GM18861 (cell line): Measurements from ENCODE around the gene ZFR.

ENCODE experiments used
- ATAC-seq: cut with Tn5 transposase; IDR thresholded peaks from one replicate; pipeline ENCODE4 v1.9.1; 2021; ENCODE audit not compliant: unreplicated experiment

Gene ZFR

DNA sequence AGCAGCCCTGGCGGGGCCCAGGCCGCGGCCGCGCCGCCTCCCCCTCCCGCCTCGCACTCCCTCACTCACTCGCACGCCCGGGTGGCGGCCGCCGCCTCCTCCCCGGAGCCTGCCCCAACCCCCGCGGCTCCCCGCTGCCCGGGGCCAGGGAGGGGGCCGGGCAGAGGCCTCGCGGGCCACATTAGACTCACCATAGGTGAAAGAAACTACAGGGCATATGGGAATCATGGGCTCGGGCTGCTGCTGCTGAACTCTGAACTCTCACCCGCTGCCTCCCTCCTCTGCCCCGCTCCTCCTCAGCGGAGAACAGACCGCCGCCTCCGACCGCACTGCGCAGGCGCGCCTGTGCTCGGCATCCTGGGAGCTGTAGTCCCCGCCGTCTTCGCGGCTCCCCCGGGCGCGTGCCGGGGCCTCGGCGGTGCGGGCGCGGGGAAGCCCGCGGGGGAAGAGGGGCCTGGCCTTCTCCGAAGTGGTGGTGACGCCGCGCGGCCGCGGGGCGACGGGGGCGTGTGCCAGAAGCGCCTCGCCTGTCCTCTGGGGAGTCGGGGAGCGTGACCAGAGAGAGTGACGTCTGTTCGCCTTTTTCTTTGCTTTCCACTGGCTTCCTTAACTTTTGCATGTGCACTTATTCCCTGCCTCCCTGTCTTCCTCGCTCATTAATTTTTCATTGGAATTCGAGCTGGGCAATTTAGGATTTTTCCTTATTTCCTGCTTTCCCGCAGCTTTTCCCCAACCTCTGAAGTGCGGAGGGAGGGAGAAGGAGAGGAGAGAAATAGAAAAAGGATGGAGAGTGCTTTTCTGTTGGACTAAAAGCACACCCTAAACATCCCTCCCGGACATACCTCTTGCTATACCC, at the start of gene ZFR:
TSS of gene ZFR (minus strand) at position 310 of the 856 bp plus-strand sequence. CDS start at position 228, 82 bp downstream.
- peak; percentile 66 for ATAC-seq

DNA sequence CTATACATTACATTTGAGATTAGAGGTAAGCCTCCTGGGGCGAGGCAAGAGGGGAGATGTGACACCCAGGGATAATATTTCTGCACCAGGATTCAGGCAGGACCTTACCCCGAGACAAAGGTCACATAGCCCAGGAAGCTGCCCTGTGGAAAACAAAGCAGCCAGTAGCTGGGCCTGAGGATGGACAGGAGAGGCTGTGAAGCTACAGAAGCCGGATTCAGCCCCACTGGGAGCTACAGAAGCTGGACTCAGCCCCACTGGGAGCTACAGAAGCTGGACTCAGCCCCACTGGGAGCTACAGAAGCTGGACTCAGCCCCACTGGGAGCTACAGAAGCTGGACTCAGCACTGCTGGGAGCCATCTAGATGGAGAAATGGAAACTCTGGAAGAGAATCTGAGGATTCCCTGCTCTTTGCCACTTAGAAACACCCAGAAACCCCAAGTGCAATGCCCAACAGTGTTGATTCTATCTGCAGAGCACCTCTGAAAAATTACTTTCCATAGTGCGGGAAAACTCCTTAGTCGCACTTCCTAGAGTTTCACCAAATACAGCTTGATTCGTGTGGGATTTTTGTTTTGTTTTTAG, 46.5 kb upstream of the ZFR start:
- ATAC-seq, result no peak

DNA sequence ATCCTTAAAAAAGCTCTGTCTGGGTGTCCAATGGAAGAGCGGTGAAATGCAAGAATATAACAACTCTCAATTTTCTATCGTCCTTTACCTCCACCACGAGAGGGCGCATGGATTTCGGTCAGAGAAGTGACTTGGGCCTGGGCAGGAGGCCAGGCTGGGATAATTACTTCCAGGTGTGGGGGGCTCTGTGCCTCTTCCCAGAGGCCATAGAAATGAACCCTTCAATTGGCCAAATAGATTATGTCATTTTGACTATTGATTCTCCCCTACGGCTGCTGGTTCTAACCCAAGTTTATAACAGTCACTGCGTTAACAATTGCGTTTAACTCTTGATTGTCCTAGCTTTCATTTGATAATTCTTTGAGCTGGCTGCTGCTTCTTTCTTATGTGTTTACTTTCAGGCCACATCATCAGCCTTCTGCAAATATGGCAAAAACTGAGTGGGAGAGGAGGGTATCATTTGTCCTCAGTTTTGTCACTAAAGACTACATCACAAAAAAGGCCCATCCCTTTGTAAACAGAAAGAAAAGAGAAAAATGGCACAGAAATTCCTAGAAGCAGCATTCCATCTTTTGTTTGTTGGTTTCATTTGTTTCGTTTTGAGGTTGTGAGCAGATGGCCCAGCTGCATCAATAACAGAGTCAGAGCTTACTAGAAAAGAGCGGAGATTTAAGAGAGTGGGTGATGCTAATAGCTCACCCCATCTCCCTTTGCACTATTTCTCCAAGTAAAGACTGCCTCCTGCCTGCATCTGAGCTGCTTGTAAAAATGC, 45.4 kb upstream of the ZFR start:
- ATAC-seq, result no peak

DNA sequence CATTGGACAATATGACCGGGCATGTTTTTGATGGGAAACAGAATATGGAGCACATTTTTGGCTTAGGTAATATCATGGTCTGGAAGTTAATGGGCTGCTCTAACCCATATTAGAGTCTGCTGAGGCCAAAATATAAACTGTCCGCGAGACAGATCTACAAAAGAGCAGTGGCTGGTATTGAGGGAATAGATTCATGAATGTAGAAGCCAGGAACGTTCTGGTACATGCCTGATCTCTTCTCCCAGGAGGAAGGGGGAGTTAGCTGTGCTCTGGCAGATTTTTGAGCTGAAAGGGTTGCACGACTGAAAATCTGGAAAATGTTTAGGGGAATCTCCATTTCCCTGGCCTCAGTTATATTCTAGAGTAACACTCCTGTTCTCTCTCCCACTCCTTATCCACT, 42.9 kb upstream of the ZFR start:
- ATAC-seq, result no peak

DNA sequence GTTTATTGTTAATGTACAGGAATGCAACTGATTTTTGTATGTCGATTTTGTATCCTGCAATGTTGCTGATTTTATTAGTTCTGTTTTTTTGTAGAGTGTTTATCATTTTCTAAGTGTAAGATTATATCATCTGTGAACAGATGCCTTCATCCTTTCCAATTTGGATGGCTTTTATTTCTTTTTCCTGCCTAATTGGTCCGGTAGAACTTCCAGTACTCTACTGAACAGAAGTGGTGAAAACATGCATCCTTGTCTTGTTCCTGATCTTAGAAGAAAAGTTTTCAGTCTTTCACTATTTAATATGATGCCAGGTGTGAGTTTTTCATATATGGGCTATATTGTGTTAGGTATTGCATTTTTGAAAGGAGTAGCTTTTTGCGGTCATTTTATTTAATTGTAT, 42.5 kb upstream of the ZFR start:
- no peak for ATAC-seq

DNA sequence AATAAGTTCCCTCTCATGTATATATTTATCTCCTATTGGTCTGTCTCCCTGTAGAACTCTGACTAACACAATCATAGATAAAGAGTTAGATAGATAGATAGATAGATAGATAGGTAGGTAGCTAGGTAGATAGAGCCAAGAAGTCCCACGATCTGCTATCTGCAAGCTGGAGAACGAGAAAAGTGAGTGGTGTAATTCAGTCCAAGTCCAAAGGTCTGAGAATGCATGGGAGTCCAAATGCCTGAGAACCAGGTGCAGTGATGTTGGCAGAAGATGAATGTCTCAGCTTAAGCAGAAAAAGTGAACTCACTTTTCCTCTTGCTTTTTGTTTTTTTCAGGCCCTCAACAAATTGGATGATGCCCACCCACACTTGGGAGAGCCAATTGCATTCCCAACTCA, 37.7 kb upstream of the ZFR start:
- no peak for ATAC-seq

DNA sequence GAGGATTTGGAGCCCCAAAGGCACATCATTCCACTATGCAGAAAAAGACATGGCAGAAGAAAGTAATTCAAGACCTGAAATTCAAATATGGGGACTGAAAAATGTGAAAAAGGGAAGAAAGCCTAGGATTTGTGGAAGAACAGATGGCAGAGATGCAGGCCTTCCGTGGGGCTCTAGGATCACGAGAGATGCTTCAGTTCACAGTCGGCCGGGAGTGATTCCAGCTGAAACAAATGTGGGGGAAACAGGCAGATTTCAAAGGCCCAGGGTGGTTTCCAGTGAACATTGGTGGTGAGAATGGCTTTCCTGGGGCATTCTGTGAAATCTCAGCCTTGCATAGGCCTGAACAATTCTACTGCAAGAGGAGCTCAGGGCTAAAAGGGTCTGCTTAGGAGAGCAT, 34.6 kb upstream of the ZFR start:
- no peak for ATAC-seq

DNA sequence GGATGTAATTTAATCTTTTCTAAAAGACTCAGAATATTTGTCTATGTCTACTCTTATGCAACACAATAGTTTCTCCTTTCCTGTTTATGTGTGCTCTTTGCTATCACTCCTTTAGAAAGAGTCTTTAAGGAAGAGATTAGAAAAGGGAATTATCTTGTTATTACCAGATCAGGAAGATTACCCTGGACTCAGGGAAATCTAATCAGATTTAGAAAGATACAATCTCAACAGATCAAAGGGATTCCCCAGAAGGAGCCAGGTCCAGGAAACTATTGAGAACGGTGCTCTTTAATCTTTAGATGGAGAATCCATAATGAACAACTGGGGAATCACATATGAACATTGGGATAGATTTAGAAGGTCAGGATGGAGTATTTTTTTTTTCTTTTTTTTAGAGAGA, 32.4 kb upstream of the ZFR start:
- no peak for ATAC-seq

DNA sequence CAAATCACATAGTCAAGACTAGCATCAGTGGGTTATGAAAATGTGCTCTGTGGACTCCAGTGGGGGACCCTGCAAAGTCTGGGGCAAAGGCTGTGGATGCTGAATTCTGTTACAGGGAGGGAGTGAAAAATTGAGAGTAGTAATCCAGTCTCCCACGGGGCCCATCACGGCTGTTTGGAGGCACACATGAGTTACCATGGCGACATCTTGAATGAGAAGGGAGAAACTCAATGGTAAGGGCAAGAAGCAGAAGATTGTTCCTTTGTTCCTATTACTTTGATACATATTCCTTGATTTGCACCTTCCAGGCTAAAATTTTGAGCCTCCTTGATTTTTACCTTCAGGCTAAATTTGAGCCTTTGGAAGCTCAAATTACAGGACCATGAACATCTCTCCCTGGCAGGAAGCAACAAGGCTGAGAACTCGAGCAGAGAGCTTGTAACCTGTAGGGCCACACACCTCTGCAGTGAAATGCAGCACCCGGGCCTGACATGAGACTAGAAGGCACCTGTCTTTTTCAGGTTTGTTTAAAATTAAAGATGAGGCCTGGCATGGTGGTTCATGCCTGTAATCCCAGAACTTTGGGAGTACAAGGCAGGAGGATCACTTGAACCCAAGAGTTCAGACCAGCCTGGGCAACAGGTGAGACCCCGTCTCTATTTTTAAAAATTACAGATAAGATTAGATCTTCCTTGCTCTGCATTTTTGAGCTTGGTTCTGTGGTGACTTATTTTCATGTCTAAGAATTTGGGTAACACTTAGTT, 31.0 kb upstream of the ZFR start:
- no peak for ATAC-seq

DNA sequence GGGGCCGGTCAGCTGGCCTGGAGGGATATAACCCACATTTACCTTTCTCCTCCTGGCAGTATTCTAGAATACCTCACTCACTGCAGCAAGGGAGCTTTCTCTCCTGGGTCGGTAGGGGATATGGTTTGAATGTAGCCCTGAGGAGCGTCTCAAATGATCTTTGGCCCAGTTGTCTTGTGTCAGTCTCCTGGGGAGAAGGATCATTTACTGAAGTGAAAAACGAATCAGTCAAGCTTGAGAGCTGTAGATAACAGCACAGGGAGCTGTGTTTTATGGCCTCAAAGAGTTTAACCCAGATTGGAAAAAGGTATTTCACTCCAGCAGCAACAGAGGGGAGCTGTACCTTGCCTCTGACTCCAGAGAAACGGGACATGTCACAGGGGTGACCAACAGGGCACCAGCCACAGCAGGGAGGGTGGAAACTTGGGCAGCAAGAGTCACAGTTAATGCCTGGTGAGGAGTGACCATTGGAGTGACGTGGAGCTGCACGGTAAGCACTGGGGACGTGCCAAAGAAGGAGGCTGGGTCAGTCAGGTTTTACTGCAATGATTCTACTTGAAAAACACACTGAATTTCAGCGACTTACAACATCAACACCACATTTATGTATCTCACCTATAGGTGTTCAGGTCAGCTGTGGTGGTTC, 29.8 kb upstream of the ZFR start:
- no peak for ATAC-seq

DNA sequence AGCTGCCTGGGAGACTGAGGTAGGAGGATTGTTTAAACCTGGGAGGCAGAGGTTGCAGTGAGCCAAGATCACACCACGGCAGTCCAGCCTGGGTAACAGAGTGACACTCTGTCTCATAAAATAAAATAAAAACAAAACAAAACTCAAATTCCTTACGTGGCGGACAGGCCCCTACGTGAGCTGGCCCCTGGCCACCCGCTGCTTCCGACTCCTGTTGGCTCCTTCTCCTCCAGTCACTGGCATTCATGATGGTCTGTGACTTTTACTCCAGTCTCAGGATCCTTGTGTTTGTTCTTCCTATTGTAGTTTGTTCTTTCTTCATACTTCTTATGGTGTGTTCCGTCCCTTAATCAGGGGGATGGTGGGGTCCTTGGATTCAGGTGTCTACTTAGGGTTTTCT, 28.5 kb upstream of the ZFR start:
- ATAC-seq, result no peak

DNA sequence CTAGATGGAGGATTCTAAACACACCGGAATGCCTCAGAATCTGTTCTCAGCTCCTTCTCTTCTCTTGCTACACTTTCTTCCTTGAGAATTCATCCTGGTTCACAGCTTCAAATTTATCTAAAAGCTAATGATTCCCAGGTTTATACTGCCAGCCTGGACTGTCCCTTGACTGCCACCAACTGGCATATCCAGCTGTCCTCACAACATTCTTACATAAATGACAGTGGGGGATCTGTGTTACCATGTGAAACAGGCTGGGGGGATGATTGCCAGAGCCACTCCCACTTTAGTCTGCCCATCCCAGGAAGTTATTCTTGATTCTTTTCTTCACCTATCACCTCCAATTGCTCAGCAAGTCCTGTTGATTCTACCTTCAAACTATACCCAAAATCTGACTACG, 27.2 kb upstream of the ZFR start:
- no peak for ATAC-seq

DNA sequence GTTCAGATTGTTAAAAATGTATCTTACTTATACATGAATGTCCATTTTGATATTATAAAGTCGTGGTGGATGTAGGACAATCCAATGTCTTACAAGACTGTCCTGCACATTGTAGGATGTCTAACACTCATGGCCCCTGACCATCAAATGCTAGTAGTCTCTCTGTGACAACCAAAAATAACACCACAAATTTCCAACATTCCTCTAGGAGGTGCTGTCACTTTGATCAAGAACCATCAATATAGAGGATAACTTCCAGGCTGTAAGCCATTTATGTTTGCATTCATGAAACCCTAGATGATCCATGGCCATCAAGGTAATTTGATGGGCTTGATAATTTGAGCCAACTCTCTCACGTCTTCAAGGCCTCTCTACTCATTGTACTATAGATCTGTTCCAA, 20.5 kb upstream of the ZFR start:
- ATAC-seq, result no peak

DNA sequence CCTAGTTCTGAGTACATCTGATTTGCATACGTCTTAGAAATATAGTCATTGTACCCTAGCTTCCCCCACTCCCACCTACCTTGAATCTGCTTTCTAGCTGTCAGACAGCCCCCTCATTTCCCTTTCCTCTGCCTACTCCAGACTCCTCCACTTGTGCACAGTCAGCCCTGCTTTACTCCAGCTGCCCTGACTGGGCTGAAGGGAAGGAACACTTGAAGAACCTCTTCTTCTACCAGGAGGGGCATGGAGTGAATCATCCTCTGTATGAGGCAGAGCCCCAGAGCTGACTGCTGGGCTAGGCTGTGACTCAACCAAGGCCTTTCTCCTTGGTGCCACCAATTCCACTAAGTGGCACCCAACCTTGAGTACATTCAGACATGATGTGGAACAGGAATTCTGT, 18.1 kb upstream of the ZFR start:
- ATAC-seq, result no peak

DNA sequence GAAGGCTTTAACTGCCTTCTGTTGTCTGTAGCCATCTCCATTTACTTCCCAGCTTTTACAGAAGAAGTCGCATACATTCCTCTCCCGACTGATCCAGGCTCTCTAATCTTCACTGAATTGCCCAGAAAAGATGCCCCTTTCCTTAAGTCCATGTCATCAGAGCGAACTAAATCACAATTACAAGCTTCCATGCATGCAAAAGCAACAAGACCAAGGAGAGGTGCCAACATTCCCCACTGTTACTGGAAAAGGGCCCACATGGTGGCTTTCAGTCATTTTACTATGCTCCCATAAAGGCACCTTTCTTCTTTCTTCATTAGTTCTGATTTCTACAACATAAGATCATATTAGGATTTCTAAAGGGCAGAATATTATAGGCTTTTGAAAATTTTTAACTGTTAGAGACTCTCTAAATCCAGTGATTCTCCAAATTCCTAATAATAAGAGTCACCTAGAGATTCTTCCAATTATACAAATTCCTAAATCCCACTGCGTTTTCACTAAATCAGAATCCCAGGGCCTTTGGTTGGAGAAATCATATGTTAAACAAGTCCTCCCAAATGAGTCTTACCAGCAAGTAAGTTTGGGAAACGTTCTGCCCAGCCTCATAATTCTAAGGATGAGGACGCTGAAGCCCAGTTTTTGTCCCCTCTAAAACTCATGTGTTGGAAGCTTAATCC, 17.0 kb upstream of the ZFR start:
- ATAC-seq, result no peak

DNA sequence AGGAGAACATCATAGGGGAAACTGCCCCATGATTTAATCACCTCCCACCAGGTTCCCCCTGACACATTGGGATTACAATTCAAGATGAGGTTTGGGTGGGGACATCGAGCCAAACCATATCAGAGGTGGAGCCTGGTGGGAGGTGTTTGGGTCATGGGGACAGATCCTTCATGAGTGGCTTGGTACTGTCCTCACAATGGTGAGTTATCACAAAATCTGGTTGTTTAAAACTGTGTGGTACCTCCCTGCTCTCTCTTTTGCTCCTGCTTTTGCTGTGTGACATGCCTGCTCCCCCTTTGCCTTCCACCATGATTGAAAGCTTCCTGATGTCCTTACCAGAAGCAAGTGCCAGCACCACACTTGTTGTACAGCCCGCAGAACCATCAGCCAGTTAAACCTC, 16.2 kb upstream of the ZFR start:
- no peak for ATAC-seq

DNA sequence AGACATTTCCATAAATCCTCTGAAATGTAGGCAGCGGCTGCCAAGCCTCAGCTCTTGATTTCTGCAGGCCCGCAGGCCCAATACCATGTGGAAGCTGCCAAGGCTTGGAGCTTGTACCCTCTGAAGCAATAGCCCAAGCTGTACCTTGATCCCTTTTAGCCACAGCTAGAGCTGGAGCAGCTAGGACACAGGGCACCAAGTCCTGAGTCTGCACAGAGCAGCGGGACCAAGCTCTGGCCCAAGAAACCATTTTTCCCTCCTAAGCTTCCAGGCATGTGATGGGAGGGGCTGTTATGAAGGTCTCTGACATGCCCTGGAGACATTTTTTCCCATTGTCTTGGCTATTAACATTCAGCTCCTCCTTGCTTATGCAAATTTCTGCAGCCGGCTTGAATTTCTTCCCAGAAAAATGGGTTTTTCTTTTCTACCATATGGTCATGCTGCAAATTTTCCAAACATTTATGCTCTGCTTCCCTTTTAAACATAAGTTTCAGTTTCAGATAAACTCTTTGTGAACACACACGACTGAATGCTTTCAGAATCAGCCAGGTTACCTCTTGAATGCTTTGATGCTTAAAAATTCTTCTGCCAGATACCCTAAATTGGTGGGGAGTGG, 14.4 kb upstream of the ZFR start:
- ATAC-seq, result no peak

DNA sequence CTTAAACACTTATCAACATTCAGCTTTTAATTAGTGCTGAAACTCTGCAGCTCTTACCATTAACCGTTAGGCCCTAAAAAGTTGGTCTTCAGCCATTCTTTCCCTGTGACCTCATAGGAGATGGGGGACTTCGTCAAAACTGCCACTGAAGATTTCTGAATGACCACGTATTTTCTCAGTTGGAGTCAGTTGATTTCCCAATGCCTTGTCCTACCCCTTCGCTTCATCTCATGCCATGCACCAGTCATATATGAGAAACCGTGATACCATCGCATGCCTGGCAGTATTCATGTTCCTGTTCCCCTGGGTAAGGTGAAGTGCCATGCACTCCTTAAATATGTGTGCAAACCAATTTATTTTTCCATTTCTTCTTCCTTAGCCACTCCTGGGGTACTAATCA, 10.8 kb upstream of the ZFR start:
- no peak for ATAC-seq

DNA sequence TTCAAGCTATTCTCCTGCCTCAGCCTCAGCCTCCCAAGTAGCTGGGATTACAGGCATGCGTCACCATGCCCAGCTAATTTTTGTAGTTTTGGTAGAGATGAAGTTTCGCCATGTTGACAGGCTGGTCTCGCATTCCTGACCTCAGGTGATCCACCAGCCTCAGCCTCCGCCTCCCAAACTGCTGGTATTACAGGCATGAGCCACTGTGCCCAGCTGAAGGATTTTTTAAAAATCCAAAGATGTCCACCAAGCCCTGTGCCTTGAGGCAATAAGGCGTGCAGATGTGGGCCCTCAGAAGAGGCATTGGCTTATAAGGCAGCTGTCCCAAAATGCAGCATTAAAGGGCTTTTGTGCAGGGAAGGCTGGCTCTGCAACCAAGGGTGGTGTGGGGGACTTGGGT, 10.3 kb upstream of the ZFR start:
- ATAC-seq, result no peak

DNA sequence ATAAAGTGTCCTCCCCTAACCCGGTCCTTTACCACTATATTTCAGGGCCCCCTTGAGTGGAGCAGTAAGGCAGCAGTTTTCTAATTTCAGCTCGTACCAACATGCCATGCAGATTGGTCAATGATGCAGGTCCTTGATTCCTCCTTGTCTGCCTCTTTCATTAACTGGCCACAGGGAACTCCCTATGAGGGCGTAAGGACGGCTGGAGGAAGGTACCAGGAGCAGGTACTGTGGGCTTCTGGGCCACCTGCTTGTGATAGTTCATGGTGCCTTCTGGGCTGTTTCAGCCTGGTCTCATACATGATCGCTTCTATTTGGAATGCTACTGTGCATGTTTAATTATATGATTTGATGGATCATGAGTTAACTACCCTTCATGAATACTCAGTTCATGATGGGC, 9.4 kb upstream of the ZFR start:
- ATAC-seq, result no peak
